Measurements from ENCODE around the gene OVCA2. TPM values are rescaled to one million over a fixed set of nuclear protein-coding genes. Genes with fewer than 3 reads are reported as not detected.

The OVCA2 gene
- total and polyA plus RNA-seq, 10 donors: 20.9 to 68.8 (median 35.6) TPM

DNA sequence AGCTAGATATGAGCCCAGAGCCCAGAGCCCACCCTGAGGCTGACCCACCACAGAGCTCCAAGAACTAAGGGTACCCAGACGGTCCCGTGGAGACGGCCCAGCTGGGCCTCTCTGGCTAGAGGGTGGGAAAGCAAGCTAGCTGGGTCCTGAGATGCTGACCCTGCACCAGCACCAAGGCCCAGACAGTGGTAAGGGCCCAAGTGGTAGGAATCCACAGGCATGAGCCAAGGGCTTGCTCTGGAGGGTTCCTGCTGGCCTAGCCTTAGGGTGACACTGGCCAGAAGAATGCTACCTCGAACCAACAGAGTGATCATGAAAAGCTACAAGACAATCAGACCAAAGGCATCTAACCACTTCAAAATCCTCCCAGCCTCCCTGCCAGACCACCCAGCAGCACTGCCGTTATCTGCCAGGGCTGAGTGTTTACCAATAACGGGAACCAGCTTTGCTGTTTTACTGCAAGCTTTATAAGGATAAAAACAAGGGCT, 26.3 kb downstream of the OVCA2 start:
- peak overlapping the region in 7 of 8 donors; percentile 47 to 89 (median 55) for H3K27ac ChIP-seq
- TF ChIP-seq POLR2A (IDR thresholded peaks at IDR 0.05) (no peak), POLR2AphosphoS5 (IDR thresholded peaks at IDR 0.05) (no peak), CTCF (IDR thresholded peaks at IDR 0.05 in 8 of 11, conservative IDR thresholded peaks at IDR 0.05 in 3 of 11) (no peak)
- peaks cover 33 to 100% (median 88%) of the 10 kb centered on the region in 6 donors for H3K4me1 ChIP-seq
- H3K36me3 ChIP-seq: peaks cover 0 to 75% (median 10%) of the 10 kb centered on the region in 6 donors
- intact Hi-C loops (cut with DNase I; ENCODE audit: low total_unique reads): no loop called here
- no peaks in the 10 kb centered on the region for H3K9me3 ChIP-seq
- no peak for DNase-seq
- no peaks in the 10 kb centered on the region for H3K27me3 ChIP-seq (replicated peaks in 1 of 7)
- WGBS, 5 donors: 66 to 80% (median 72%) methylated on average over 3 to 6 of the region's 6 CpGs
- no peak overlapping the region for H3K4me3 ChIP-seq

DNA sequence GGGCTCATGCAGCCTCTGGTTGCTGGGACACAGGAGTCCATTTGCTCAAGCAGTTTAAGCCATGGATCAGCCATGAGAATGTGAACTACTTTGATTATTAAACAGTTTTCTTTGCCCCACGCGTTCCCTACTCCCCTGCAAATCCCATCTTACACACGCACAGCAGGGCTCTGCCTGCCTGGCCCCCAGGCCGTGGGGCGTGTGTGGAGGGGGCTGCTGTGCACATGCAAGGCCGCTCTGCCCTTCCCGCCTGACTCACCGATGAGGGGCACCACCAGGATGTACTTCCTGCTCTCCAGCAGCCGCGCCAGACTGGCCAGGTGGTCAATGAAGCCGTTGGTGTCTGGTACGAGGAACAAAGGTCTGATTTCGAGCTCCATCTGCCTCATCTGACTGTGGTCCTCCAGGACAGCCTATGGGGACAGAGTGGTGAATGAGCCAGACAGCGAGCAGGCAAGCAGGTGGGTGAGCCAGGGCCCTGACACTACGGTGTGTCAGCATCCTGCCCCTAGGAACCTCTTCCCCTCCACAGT, 26.8 kb downstream of the OVCA2 start:
- H3K4me1 ChIP-seq: peaks cover 33 to 100% (median 85%) of the 10 kb centered on the region in 6 donors
- peak; percentile 82 for DNase-seq
- TF ChIP-seq CTCF (IDR thresholded peaks at IDR 0.05 in 8 of 11, conservative IDR thresholded peaks at IDR 0.05 in 3 of 11) (no peak), POLR2AphosphoS5 (IDR thresholded peaks at IDR 0.05) (peak; percentile 57 to 76 (median 66))
- peaks cover 0 to 69% (median 10%) of the 10 kb centered on the region in 6 donors for H3K36me3 ChIP-seq
- H3K4me3 ChIP-seq: no peak overlapping the region
- 47 to 58% (median 54%) methylated on average over 9 to 15 of the region's 15 CpGs for WGBS, 5 donors
- no peaks in the 10 kb centered on the region for H3K9me3 ChIP-seq
- intact Hi-C loops (cut with DNase I; ENCODE audit: low total_unique reads): no loop called here
- H3K27ac ChIP-seq: peak overlapping the region in 7 of 8 donors; percentile 47 to 89 (median 55)
- H3K27me3 ChIP-seq (replicated peaks in 1 of 7): no peaks in the 10 kb centered on the region

- no peaks in the 10 kb centered on the region for H3K9me3 ChIP-seq
- DNase-seq: no peak
- H3K4me1 ChIP-seq: peaks cover 21 to 100% (median 75%) of the 10 kb centered on the region in 6 donors
- peaks cover 0 to 57% (median 2%) of the 10 kb centered on the region in 6 donors for H3K36me3 ChIP-seq
- H3K27me3 ChIP-seq (replicated peaks in 1 of 7): no peaks in the 10 kb centered on the region
- 56 to 73% (median 65%) methylated on average over 13 of the region's 13 CpGs for WGBS, 5 donors
- TF ChIP-seq POLR2AphosphoS5 (IDR thresholded peaks at IDR 0.05): peak in 1 of 3 donors; percentile 8
- no peak for TF ChIP-seq CTCF (IDR thresholded peaks at IDR 0.05 in 8 of 11, conservative IDR thresholded peaks at IDR 0.05 in 3 of 11)
- intact Hi-C loops (cut with DNase I; ENCODE audit: low total_unique reads): no loop called here
- no peak overlapping the region for H3K4me3 ChIP-seq
- peak overlapping the region; percentile 38 to 84 (median 80) for H3K27ac ChIP-seq
These were observed 28.6 kb downstream of the OVCA2 start for GRCh38 chr17:2070241-2071023.

DNA sequence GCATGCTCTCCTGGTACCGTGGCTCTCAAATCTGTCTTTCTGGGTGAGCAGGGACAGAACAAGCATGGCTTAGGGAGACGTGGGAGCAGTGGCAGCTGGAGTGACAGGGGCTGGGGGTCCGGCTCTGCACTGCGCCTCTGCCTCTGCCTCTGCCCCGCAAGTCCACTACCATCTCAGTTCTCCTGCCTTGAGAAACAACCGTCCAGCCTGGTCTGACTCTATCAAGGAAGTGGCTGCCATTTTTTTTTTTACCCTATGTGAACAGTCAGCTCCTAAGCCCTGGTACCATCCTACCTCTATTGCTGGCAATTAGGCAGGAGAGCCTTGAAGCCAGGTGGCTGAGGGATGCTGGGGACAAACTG, 29.2 kb downstream of the OVCA2 start:
- Histone ChIP-seq H3K36me3 (peaks cover 0 to 57% (median 2%) of the 10 kb centered on the region in 6 donors), H3K27ac (peak overlapping the region; percentile 38 to 84 (median 80)), H3K27me3 (replicated peaks in 1 of 7) (no peaks in the 10 kb centered on the region), H3K9me3 (no peaks in the 10 kb centered on the region), H3K4me3 (no peak overlapping the region), H3K4me1 (peaks cover 20 to 100% (median 75%) of the 10 kb centered on the region in 6 donors)
- DNase-seq: no peak
- intact Hi-C loops (cut with DNase I; ENCODE audit: low total_unique reads): no loop called here
- WGBS, 5 donors: 80 to 90% (median 83%) methylated on average over 6 of the region's 6 CpGs
- no peak for TF ChIP-seq POLR2A (IDR thresholded peaks at IDR 0.05)
- TF ChIP-seq POLR2AphosphoS5 (IDR thresholded peaks at IDR 0.05): no peak
- TF ChIP-seq CTCF (IDR thresholded peaks at IDR 0.05 in 8 of 11, conservative IDR thresholded peaks at IDR 0.05 in 3 of 11): no peak

Measured in spleen (tissue), 11 donors.